Esophagus squamous epithelium (tissue), 5 donors: ENCODE data around the gene EMC10. TPM values are rescaled to one million over a fixed set of nuclear protein-coding genes. Genes with fewer than 3 reads are reported as not detected.

ENCODE experiments used
- DNase-seq: peaks from one replicate; lab custom pipeline; 2025; lab: John Stamatoyannopoulos, UW
- H3K27ac ChIP-seq, 4 donors: fragments of 200-600 bp; sonication (generic); one replicate each; pipeline ENCODE4 v1.5.1; 2016 to 2019; ENCODE audit warnings: mild to moderate bottlenecking in 1 of 4
- H3K27me3 ChIP-seq, 4 donors: fragments of 200-600 bp; sonication (generic); 1 replicate in 3 of 4; 2 replicates in 1 of 4; pipeline versions ENCODE4 v1.5.1 to v1.6.0; 2017 to 2021; ENCODE audit warnings: antibody characterized with exemption in 1 of 4
- H3K36me3 ChIP-seq, 3 donors: fragments of 200-600 bp; sonication (generic); one replicate each; pipeline ENCODE4 v1.5.1; 2016 to 2019
- H3K4me1 ChIP-seq, 3 donors: fragments of 200-600 bp; sonication (generic); one replicate each; pipeline ENCODE4 v1.5.1; 2017 to 2019
- H3K4me3 ChIP-seq, 4 donors: fragments of 200-600 bp; sonication (generic); 1 replicate in 3 of 4; 2 replicates in 1 of 4; pipeline ENCODE4 v1.5.1; 2016 to 2019; ENCODE audit warnings: mild to moderate bottlenecking in 2 of 4, moderate library complexity in 1 of 4
- H3K9me3 ChIP-seq, 3 donors: fragments of 200-600 bp; sonication (generic); one replicate each; pipeline ENCODE4 v1.5.1; 2016 to 2019
- POLR2A ChIP-seq, 4 donors: fragments of 450-650 bp; IDR thresholded peaks; one replicate each; pipeline ENCODE4 v1.6.1; 2017; ENCODE audit warnings: antibody characterized with exemption in 4 of 4, mild to moderate bottlenecking in 4 of 4, moderate library complexity in 3 of 4
- WGBS, 2 donors: methylation state at CpG; one replicate each; pipeline ENCODE4 v1.1.5; 2018; 5-methylcytosine and 5-hydroxymethylcytosine counted together
- intact Hi-C: fragments of 100-400 bp; cut with DNase I; formaldehyde crosslinking; loops from one replicate; pipeline ENCODE4 v1.15.0; 2022
- total RNA-seq, 4 donors: library from RNA; depleted of rRNA; stranded (reverse); fragments of >200 nt; gene quantifications; one replicate each; pipeline ENCODE4 v1.1.0, GENCODE V29; 2016
- TF ChIP-seq, protein P1 (sequence below), 6 experiments: fragments of 450-650 bp in 4 of 6; fragments of 200-600 bp in 2 of 6; sonication (generic) in 2 of 6; IDR thresholded peaks; one replicate each; pipeline ENCODE4 v1.5.1; 2016 to 2019; ENCODE audit warnings: antibody characterized with exemption in 6 of 6, mild to moderate bottlenecking in 4 of 6, moderate library complexity in 4 of 6
- donor health status: DM: yes; HTN: yes; CAD: no.

Gene EMC10
- total RNA-seq, 4 donors from 2014 or later = 50.2 to 76.1 (median 59.7) TPM

DNA sequence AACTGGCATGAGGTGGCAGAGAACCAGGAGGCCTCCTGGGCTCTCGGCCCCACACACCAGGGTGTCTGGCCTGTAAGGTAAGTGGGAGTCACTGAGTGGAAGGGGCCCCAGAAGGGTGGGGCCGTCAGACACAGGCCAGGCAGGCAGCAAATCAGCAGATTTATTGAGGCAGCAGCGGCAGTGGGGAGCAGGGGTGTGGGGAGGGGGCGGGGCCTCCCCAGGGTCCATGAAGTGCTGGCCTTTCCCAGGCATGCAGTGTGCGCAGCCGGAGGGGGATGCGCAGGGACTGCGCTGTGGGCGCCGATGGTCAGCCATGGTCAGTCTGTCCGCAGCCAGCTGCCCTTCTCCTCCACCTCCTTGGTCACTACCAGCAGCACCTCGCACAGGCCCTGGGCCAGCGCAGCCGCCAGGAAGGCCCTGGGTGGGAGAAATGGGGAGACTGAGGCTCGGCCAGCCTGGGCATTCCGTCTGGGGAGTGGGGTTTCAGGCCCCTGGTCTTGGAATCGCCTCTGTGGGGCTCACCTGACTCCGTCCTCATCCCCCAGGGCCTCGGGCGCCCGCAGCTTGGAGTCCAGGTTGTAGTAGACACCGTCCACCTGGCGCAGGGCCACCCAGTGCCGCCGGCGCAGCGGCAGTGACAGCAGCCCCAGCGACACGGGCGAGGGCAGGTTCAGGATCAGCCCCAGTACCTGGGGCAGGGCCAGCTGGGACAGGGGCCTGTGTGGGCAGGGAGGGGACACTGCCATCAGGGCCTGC lies 29.7 kb downstream of the EMC10 start:
- 82 to 100% methylated on average over 2 to 10 of the region's 30 CpGs for WGBS, 2 donors
- intact Hi-C loops = no loop called here
- H3K4me3 ChIP-seq = no peak overlapping the region
- no peaks in the 10 kb centered on the region for H3K9me3 ChIP-seq
- no peaks in the 10 kb centered on the region for H3K27me3 ChIP-seq
- H3K27ac ChIP-seq = no peak overlapping the region
- peaks cover 7 to 17% (median 8%) of the 10 kb centered on the region in 3 donors for H3K4me1 ChIP-seq
- DNase-seq = no peak
- no peak for TF ChIP-seq POLR2A (IDR thresholded peaks at IDR 0.05)
- TF ChIP-seq, protein P1, sequence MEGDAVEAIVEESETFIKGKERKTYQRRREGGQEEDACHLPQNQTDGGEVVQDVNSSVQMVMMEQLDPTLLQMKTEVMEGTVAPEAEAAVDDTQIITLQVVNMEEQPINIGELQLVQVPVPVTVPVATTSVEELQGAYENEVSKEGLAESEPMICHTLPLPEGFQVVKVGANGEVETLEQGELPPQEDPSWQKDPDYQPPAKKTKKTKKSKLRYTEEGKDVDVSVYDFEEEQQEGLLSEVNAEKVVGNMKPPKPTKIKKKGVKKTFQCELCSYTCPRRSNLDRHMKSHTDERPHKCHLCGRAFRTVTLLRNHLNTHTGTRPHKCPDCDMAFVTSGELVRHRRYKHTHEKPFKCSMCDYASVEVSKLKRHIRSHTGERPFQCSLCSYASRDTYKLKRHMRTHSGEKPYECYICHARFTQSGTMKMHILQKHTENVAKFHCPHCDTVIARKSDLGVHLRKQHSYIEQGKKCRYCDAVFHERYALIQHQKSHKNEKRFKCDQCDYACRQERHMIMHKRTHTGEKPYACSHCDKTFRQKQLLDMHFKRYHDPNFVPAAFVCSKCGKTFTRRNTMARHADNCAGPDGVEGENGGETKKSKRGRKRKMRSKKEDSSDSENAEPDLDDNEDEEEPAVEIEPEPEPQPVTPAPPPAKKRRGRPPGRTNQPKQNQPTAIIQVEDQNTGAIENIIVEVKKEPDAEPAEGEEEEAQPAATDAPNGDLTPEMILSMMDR (IDR thresholded peaks at IDR 0.05) = no peak
- peaks cover 0 to 16% (median 0%) of the 10 kb centered on the region in 3 donors for H3K36me3 ChIP-seq

DNA sequence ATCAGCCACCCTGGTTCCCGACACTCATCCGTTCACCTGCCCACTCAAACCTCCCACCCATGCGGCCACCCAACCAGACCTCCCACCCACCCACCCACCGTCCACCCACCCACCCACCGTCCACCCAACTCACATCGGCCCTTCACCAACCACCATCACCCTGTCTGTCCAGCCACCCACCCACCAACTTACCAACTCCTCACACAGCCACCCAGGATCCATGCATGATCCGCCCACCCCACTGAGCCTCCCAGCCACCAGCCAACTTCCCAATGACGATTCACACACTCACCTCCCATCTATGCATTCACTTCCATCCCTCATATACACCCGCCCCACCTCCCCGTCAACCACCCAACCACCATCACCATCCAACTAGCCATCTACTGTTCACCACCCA lies 30.4 kb downstream of the EMC10 start:
- Histone ChIP-seq H3K36me3 (peaks cover 0 to 16% (median 0%) of the 10 kb centered on the region in 3 donors), H3K27me3 (no peaks in the 10 kb centered on the region), H3K27ac (no peak overlapping the region), H3K9me3 (no peaks in the 10 kb centered on the region), H3K4me1 (peaks cover 7 to 20% (median 8%) of the 10 kb centered on the region in 3 donors), H3K4me3 (no peak overlapping the region)
- TF ChIP-seq, protein P1 (IDR thresholded peaks at IDR 0.05) = no peak
- no peak for TF ChIP-seq POLR2A (IDR thresholded peaks at IDR 0.05)
- 91% methylated on average over 6 to 10 of the region's 10 CpGs for WGBS, 2 donors
- intact Hi-C loops = no loop called here
- DNase-seq = no peak

DNA sequence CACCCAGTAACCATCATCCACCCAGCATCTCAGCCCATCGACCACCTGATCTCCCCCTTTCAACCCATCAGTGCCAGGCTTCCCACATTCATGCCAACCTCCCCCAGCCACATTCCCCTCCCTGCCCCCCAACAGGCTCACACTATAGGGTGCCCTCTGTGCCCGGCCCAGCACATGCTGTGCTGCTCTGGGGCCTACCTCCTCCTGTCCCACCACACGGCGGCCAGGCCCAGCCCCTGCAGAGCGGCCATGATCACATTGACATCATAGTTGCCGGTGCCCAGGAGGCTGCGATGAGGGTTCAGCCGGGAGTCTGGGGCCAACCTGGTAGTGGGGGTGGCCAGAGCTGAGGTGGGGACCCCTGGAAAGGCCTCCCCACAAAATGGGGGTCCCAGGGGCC lies 31.1 kb downstream of the EMC10 start:
- no peak overlapping the region for H3K27ac ChIP-seq
- H3K9me3 ChIP-seq = no peaks in the 10 kb centered on the region
- H3K4me3 ChIP-seq = no peak overlapping the region
- TF ChIP-seq, protein P1 (IDR thresholded peaks at IDR 0.05) = no peak
- TF ChIP-seq POLR2A (IDR thresholded peaks at IDR 0.05) = no peak
- intact Hi-C loops = no loop called here
- H3K27me3 ChIP-seq = no peaks in the 10 kb centered on the region
- peaks cover 0 to 16% (median 0%) of the 10 kb centered on the region in 3 donors for H3K36me3 ChIP-seq
- no peak for DNase-seq
- WGBS, 2 donors = 88 to 97% methylated on average over 1 to 6 of the region's 8 CpGs
- peaks cover 7 to 25% (median 8%) of the 10 kb centered on the region in 3 donors for H3K4me1 ChIP-seq

DNA sequence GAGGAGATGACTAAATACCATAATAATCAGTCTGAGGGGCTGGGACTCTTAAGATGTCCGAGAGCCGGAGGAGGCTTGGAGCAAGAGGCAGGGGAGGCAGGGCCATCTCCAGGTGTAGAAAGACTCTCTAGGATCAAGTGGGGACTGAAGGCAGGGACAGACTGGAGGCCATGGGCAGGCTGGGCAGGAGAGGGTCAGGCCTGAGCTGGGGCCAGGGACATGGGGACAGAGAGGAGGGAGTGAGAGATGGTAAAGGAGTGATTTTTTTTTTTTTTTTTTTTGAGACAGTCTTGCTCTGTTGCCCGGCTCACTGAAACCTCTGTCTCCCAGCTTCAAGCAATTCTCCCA lies 32.5 kb downstream of the EMC10 start:
- intact Hi-C loops = no loop called here
- Histone ChIP-seq H3K9me3 (no peaks in the 10 kb centered on the region), H3K27ac (no peak overlapping the region), H3K4me1 (peaks cover 7 to 25% (median 8%) of the 10 kb centered on the region in 3 donors), H3K36me3 (peaks cover 0 to 16% (median 0%) of the 10 kb centered on the region in 3 donors), H3K27me3 (peaks cover 0 to 3% (median 0%) of the 10 kb centered on the region in 4 donors), H3K4me3 (no peak overlapping the region)
- no peak for DNase-seq
- 77 to 92% methylated on average over 3 of the region's 3 CpGs for WGBS, 2 donors
- TF ChIP-seq, protein P1 (IDR thresholded peaks at IDR 0.05) = no peak
- no peak for TF ChIP-seq POLR2A (IDR thresholded peaks at IDR 0.05)

DNA sequence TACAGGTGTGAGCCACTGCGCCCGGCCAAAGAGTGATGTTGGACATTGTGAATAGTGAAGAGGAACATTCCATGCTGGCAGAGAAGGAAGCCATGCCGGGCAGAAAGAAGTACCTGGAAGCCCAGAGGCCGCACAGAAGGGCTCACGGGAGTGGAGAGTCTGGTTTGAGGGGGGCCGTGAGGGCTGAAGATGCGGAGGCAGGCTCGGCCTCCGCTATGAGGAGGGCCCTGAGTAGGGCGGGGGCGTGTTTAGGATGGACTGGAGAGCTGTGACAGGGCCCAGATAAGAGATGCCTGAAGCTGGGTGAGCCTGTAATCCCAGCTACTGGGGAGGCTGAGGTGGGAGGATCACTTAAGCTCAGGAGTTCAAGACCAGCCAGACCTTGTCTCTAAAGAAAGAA lies 33.1 kb downstream of the EMC10 start:
- H3K4me3 ChIP-seq = no peak overlapping the region
- H3K36me3 ChIP-seq = peaks cover 0 to 16% (median 0%) of the 10 kb centered on the region in 3 donors
- intact Hi-C loops = no loop called here
- no peak for DNase-seq
- H3K9me3 ChIP-seq = no peaks in the 10 kb centered on the region
- no peak overlapping the region for H3K27ac ChIP-seq
- peaks cover 0 to 8% (median 0%) of the 10 kb centered on the region in 4 donors for H3K27me3 ChIP-seq
- H3K4me1 ChIP-seq = peaks cover 7 to 25% (median 8%) of the 10 kb centered on the region in 3 donors
- TF ChIP-seq, protein P1 (IDR thresholded peaks at IDR 0.05) = no peak
- TF ChIP-seq POLR2A (IDR thresholded peaks at IDR 0.05) = no peak
- 81 to 84% methylated on average over 8 to 11 of the region's 11 CpGs for WGBS, 2 donors
